NCI-H446 (cell line): ENCODE data around the gene DCAF6.
"Not testable (repeated sequence)": the region's sequence is repeated elsewhere in the genome, so short reads cannot be mapped to it uniquely, and the experiment has no call there.

Source experiments
- DNase-seq, 2 experiments: peaks; one replicate each; lab custom pipeline; 2025; lab: John Stamatoyannopoulos, UW

Gene DCAF6

GRCh38 chr1:168009322-168009721 is 72.8 kb downstream of the DCAF6 start:
- no peak for DNase-seq

GRCh38 chr1:168019407-168019806 is 82.9 kb downstream of the DCAF6 start:
- no peak for DNase-seq

DNA sequence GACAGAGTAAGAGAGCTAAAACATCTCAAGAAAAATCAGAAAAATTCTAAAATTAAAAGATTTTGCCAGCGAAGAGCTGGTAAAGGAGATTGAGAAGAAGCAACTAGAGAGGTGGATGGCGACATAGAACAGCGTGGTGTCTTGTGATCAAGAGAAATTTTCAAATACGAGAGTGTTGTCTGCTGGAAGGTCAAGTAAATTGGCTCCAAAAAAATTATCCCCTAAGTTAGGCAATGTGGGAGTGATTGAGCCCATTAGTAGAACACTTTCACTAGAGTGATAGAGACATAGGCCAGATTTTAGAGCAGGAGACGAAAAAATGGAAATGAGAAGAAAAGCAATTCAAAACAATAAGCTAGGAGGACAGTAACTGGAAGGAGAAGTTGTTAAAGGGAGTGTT is 94.7 kb downstream of the DCAF6 start:
- DNase-seq = no peak

DNA sequence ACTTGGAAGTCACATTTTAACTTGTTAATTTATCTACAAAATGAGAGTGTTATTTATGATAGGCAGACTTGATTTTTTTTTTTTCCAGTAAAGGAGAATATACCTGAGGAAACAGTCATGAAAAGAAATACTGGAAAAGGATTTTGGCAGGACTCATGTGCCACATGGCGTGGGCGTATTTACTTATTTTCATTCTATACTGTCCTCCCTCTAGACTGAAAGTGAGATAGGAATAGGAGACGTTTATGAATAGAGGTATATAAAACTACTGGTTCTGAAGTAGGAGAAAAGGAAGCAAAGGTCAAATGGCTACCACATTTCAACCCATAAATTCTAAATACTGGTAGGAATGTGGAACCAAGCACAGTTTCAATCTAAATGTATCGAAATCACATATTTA is 95.1 kb downstream of the DCAF6 start:
- DNase-seq = no peak

GRCh38 chr1:168032029-168032428 is 95.5 kb downstream of the DCAF6 start:
- no peak for DNase-seq

- DNase-seq = no peak
These were observed 98.9 kb downstream of the DCAF6 start for GRCh38 chr1:168035345-168035744.

DNA sequence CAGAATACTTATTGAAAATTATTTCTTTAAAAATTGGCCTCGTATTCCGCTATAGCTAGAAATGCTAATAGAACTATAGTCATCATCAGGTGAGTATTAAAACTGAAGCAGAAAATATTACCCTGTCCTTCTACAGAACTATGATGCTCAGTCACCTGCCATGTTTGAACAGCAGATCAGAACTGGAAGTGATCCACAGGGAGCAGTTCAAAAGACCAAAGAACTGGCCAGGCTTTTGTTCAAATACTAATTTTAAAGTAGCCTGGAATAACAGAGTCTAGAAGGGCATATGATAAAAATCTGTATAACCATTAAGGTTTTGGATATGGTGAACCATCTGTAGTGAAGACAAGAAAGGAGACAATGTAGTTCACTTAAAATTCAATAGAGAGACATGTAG is 105.9 kb downstream of the DCAF6 start:
- no peak for DNase-seq

GRCh38 chr1:168045311-168045710 is 108.8 kb downstream of the DCAF6 start:
- DNase-seq = no peak

DNA sequence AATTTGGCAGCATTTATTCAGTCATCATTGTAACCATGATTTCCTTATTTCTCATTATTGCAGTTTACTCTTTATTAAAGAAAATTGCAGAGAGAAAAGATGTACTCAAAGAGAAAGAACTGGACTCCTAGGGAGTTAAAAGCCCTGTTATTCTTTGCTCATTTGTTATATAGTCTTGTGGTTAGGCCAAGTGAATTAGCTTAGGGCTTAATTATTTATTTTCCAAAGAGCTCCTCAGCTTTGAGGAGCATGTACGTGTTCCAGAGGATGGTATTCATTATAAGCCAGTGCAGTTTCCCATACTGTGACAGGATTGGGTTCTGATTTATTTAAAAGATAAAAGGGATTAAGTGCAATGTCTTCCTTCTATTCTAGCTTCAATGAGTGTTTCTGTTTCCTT is 113.8 kb downstream of the DCAF6 start:
- no peak for DNase-seq

- no peak for DNase-seq
These were observed 114.4 kb downstream of the DCAF6 start for GRCh38 chr1:168050880-168051279.

GRCh38 chr1:168053681-168054080 is 117.2 kb downstream of the DCAF6 start:
- DNase-seq = no peak

GRCh38 chr1:168054117-168054516 is 117.6 kb downstream of the DCAF6 start:
- DNase-seq = no peak

DNA sequence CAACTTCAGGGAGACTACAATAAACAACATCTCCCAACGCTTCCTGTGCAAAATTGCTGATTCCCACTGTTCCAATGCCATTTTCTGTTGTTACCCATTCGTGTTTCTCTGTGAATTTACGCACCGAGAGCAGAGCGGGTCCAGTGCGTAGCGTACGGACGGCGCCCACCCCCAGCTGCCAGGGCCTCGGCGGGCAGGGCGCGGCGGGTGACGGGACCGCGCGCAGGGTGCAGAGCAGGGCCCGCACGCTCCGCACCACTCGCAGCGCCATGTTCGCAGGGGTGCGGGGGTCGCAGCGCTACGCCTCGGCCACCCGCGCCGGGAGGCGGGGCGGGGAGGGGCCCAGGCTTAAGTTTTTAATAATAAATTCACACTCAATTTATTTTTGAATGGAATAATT is 119.7 kb downstream of the DCAF6 start:
- DNase-seq = not testable (repeated sequence)

GRCh38 chr1:168057355-168057754 is 120.9 kb downstream of the DCAF6 start:
- no peak for DNase-seq

GRCh38 chr1:168057921-168058320 is 121.4 kb downstream of the DCAF6 start:
- no peak for DNase-seq

GRCh38 chr1:168064216-168064615 is 127.7 kb downstream of the DCAF6 start:
- no peak for DNase-seq

- DNase-seq = no peak
These were observed 129.0 kb downstream of the DCAF6 start for GRCh38 chr1:168065506-168065905.

- no peak for DNase-seq
These were observed 132.9 kb downstream of the DCAF6 start for GRCh38 chr1:168069384-168069783.

DNA sequence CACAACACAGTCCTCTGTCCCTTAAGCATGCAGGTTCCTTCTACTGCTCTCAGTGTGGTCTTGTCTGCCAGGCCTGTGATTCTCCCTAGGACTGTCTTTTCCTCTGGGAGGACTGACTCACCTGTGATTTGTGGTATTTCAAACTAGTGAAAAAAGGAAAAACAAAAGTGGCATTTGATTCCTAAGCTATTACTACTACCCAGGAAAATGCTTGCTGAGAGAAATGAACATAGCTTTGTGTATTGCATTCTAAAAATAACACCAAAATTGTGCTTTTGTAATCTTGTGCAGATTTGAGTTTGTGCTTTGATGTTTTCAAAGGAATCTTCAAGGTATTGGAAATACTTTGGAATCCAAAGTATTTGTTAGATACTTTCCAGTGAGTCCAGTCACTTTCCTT is 143.3 kb downstream of the DCAF6 start:
- no peak for DNase-seq

- no peak for DNase-seq
These were observed 145.0 kb downstream of the DCAF6 start for GRCh38 chr1:168081373-168082007.

DNA sequence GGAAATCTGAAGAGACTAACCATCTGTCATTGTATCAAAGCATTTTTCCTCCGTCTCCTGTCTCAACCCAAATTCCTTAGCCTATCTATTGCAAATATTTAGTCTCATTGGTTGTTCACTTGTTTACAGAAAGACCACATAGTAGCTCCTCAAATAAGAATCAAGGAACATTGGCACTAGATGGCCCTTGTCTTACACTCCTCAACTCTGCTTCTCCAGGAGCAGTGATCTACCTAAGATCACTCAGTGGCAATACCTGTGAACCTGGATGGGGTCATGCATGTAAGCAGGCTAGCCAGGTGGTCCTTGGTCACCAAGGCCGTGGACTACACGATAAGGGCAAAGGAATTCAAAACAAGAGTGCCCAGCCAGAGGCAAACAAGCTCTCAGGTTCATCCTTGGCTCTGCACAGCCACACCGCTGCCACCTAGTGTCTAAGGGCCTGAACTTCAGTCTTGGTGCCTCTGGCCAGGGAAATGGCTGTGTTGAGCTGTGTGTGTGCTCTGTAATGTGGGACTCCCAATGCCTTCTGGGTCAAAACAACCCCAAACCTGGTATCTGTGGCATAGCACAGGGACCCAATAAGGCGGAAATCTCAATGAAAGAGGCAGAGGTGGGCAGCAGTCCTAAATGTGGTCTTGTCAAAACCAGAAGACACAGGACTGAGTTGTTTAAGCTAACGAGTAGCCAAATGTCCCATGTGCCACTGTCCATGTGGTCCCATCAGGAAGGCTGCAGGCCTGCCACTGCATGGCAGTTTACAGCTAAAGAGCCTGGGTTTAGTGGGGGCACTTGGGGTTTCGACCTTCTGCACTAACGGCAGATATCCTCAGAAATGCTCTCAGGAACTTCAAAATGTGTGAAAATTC is 145.8 kb downstream of the DCAF6 start:
- DNase-seq = peak; percentile 79 to 82

DNA sequence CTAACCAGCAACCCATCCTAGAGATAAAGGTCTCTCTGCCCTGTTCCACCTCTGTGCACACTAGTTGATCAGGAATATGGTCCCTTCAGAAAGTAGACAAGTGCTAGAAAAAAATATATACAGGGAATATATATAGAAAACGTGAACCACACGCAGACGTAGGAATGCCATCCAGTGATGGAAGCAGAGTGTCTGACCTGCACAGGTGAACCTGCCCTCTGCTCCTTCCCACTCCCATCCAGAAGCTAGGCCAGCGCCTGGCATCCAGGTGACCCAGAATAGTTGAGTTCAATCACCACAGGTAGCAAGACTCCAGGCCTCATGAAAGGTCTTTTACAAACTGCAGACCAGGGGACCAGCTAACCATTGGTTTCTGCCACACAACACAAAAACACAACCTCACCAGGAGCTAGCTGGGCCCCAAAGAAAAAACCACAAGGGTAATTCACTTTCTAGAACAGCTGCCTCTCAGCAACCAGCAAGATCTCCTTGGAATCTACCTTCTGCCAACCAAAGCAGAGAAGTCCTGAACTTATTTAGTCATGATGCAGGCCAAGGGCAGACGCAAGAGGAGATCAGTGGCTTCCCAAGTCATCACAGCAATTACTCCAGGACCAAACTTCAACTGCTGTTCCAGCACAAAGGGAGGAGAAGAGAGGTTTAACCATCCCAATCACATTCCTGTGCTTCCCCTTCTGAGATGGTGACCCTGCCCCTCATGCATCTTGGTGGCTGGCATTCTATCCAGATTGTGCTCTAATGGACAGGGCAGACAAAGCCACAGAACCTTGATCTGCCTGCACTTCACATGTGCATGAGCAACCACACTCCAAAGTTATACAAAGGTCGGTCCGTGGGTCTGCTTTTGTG is 147.2 kb downstream of the DCAF6 start:
- DNase-seq = no peak
